ENCODE data around the gene RAD23B.

DNA sequence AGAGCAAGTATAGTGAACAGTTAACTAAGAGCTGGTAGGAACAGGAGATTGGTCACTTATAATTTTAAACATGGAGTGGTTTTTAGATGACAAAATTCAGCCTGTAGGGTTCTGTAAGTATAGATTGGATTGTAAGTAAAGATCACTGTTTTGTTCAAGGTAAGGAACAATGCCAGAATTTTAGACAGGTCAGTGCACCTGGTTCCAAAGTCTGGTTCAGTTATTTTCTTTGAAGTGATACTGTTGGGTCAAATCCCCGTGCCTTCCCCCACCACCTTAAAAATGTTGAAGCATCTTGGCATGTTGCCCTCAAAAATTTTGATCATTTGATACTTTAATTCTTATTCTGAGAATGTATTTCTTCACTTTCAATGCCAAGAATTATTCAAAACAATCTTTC is 12.9 kb downstream of the RAD23B start:
- no peak for TF ChIP-seq ZFP3 (CRISPR knock-in tag; IDR thresholded peaks at IDR 0.05)
- TF ChIP-seq OSR1 (CRISPR knock-in tag; IDR thresholded peaks at IDR 0.05): no peak
- no peak for TF ChIP-seq ARNTL (CRISPR knock-in tag; IDR thresholded peaks at IDR 0.05; ENCODE audit: borderline replicate concordance, low read depth)
- no peak for TF ChIP-seq TCF4 (CRISPR knock-in tag; IDR thresholded peaks at IDR 0.05; ENCODE audit: borderline replicate concordance)
